OCI-LY1 (cell line): ENCODE results near the gene IZUMO1.

Source experiments
- EZH2 ChIP-seq: fragments of 200-600 bp; sonication (generic), shearing (Covaris generic); IDR thresholded peaks from 2 replicates; pipeline ENCODE4 v1.8.0; 2017; ENCODE audit warnings: borderline replicate concordance, mixed run types, mild to moderate bottlenecking, antibody characterized with exemption, low read length, moderate library complexity, mixed read lengths
- TF ChIP-seq, protein P1 (sequence below): fragments of 200-600 bp; sonication (generic), shearing (Covaris generic); IDR thresholded peaks from 2 replicates; pipeline ENCODE4 v1.5.1; 2017; ENCODE audit warnings: mild to moderate bottlenecking, antibody characterized with exemption, low read length, moderate library complexity, mixed read lengths

DNA sequence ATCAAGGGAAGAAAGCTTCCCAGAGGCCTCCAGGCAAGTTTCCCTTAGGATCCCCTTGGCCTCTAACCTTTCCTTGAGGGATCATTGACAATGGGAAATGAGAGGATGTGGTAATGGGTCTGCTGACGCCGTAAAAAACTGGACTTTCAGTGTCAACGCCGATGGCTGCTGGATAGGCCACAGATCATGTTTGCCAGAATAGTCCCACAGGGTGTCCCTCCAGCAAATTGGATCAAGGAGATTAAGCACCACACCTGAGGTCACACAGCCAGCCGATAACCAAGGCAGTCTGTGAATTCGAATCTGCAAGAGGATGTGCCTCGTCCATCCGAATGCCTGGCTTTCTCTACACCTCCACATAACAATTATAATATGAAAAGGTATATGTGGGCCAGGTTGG is 46.6 kb upstream of the IZUMO1 start:
- TF ChIP-seq, protein P1, sequence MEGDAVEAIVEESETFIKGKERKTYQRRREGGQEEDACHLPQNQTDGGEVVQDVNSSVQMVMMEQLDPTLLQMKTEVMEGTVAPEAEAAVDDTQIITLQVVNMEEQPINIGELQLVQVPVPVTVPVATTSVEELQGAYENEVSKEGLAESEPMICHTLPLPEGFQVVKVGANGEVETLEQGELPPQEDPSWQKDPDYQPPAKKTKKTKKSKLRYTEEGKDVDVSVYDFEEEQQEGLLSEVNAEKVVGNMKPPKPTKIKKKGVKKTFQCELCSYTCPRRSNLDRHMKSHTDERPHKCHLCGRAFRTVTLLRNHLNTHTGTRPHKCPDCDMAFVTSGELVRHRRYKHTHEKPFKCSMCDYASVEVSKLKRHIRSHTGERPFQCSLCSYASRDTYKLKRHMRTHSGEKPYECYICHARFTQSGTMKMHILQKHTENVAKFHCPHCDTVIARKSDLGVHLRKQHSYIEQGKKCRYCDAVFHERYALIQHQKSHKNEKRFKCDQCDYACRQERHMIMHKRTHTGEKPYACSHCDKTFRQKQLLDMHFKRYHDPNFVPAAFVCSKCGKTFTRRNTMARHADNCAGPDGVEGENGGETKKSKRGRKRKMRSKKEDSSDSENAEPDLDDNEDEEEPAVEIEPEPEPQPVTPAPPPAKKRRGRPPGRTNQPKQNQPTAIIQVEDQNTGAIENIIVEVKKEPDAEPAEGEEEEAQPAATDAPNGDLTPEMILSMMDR: no peak
- TF ChIP-seq EZH2: no peak
